ENCODE measurements around the gene RPA3.

DNA sequence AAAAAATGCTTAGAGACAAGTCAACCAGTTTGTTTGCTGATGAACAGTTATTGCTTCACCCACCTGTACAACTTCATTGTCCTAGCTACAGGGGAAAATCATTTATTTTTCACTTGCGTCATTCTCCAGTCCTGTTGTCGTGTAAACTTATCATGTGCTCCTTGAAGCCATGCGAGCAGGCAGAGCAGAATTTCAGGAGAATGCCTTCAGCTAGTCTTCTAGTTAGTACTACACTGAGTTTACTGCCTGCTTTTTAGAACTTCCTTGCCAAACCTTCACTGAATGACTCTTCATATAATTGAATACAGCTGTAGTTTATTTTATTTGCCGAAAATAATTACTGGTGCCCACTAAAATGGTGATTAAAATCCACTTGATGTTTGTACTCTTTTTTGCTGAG is 15.6 kb downstream of the RPA3 start:
- TF ChIP-seq, protein P1, sequence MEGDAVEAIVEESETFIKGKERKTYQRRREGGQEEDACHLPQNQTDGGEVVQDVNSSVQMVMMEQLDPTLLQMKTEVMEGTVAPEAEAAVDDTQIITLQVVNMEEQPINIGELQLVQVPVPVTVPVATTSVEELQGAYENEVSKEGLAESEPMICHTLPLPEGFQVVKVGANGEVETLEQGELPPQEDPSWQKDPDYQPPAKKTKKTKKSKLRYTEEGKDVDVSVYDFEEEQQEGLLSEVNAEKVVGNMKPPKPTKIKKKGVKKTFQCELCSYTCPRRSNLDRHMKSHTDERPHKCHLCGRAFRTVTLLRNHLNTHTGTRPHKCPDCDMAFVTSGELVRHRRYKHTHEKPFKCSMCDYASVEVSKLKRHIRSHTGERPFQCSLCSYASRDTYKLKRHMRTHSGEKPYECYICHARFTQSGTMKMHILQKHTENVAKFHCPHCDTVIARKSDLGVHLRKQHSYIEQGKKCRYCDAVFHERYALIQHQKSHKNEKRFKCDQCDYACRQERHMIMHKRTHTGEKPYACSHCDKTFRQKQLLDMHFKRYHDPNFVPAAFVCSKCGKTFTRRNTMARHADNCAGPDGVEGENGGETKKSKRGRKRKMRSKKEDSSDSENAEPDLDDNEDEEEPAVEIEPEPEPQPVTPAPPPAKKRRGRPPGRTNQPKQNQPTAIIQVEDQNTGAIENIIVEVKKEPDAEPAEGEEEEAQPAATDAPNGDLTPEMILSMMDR (IDR thresholded peaks at IDR 0.05), result no peak
- no peak for TF ChIP-seq POLR2AphosphoS5 (IDR thresholded peaks at IDR 0.05)

All from prostate gland (tissue), 2 donors.